HL-60 (cell line): ENCODE data around the gene MLLT3.

Source experiments
- GABPA ChIP-seq: IDR thresholded peaks from 2 replicates; pipeline ENCODE4 v1.6.1; 2012; ENCODE audit warnings: low read depth
- POLR2AphosphoS5 ChIP-seq: IDR thresholded peaks from 2 replicates; pipeline ENCODE4 v1.6.1; 2012; ENCODE audit warnings: low read depth
- SPI1 ChIP-seq: IDR thresholded peaks from 2 replicates; pipeline ENCODE4 v1.6.1; 2012; ENCODE audit warnings: low read depth, mild to moderate bottlenecking, borderline replicate concordance
- TF ChIP-seq, protein P1 (sequence below): IDR thresholded peaks from 2 replicates; pipeline ENCODE4 v1.6.1; 2012; ENCODE audit warnings: low read depth; ENCODE audit not compliant: insufficient replicate concordance
- TF ChIP-seq, protein P2 (sequence below): IDR thresholded peaks from one replicate; pipeline ENCODE4 v1.5.1; 2011; ENCODE audit warnings: low read length, control low read depth, inconsistent platforms; ENCODE audit not compliant: insufficient read depth

DNA sequence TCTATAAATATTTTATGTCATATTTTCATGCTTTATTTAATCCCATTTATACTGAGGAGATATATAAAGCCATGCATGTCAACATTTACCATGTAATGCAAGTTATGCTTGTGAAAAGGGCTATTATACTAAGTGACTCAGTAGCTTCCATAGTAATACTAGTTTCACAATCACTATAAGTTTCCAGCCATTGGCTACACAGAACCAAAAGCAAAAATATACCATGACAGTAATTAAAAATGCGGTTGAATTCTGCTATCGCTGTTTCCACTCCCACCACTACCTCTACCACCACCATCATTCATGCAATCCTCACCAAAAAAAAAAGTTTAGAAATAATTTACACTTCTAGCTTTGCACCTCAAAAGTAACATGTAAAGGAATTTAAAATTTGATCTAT, 60.2 kb downstream of the MLLT3 start:
- TF ChIP-seq, protein P1, sequence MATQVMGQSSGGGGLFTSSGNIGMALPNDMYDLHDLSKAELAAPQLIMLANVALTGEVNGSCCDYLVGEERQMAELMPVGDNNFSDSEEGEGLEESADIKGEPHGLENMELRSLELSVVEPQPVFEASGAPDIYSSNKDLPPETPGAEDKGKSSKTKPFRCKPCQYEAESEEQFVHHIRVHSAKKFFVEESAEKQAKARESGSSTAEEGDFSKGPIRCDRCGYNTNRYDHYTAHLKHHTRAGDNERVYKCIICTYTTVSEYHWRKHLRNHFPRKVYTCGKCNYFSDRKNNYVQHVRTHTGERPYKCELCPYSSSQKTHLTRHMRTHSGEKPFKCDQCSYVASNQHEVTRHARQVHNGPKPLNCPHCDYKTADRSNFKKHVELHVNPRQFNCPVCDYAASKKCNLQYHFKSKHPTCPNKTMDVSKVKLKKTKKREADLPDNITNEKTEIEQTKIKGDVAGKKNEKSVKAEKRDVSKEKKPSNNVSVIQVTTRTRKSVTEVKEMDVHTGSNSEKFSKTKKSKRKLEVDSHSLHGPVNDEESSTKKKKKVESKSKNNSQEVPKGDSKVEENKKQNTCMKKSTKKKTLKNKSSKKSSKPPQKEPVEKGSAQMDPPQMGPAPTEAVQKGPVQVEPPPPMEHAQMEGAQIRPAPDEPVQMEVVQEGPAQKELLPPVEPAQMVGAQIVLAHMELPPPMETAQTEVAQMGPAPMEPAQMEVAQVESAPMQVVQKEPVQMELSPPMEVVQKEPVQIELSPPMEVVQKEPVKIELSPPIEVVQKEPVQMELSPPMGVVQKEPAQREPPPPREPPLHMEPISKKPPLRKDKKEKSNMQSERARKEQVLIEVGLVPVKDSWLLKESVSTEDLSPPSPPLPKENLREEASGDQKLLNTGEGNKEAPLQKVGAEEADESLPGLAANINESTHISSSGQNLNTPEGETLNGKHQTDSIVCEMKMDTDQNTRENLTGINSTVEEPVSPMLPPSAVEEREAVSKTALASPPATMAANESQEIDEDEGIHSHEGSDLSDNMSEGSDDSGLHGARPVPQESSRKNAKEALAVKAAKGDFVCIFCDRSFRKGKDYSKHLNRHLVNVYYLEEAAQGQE: no peak
- TF ChIP-seq, protein P2, sequence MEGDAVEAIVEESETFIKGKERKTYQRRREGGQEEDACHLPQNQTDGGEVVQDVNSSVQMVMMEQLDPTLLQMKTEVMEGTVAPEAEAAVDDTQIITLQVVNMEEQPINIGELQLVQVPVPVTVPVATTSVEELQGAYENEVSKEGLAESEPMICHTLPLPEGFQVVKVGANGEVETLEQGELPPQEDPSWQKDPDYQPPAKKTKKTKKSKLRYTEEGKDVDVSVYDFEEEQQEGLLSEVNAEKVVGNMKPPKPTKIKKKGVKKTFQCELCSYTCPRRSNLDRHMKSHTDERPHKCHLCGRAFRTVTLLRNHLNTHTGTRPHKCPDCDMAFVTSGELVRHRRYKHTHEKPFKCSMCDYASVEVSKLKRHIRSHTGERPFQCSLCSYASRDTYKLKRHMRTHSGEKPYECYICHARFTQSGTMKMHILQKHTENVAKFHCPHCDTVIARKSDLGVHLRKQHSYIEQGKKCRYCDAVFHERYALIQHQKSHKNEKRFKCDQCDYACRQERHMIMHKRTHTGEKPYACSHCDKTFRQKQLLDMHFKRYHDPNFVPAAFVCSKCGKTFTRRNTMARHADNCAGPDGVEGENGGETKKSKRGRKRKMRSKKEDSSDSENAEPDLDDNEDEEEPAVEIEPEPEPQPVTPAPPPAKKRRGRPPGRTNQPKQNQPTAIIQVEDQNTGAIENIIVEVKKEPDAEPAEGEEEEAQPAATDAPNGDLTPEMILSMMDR: no peak
- TF ChIP-seq GABPA (no peak), POLR2AphosphoS5 (no peak), SPI1 (no peak)
